Activated naive CD4-positive, alpha-beta T cell treated with Interleukin-2 at 50 U/mL for 16 hours (primary cell): ENCODE measurements around the gene CHMP2A.
"Not testable (repeated sequence)": the region's sequence is repeated elsewhere in the genome, so short reads cannot be mapped to it uniquely, and the experiment has no call there.

Experiments
- DNase-seq: peaks from one replicate; pipeline ENCODE4 v3.0.0-alpha.2; 2020

The CHMP2A gene

GRCh38 chr19:58554494-58555368 is at the start of gene CHMP2A:
TSS of gene CHMP2A (minus strand) at chr19:58555105. CDS start at chr19:58554212, 893 bp downstream.
- peak; percentile 98 for DNase-seq

GRCh38 chr19:58586133-58586765 is 31.3 kb upstream of the CHMP2A start:
- DNase-seq: no peak

DNA sequence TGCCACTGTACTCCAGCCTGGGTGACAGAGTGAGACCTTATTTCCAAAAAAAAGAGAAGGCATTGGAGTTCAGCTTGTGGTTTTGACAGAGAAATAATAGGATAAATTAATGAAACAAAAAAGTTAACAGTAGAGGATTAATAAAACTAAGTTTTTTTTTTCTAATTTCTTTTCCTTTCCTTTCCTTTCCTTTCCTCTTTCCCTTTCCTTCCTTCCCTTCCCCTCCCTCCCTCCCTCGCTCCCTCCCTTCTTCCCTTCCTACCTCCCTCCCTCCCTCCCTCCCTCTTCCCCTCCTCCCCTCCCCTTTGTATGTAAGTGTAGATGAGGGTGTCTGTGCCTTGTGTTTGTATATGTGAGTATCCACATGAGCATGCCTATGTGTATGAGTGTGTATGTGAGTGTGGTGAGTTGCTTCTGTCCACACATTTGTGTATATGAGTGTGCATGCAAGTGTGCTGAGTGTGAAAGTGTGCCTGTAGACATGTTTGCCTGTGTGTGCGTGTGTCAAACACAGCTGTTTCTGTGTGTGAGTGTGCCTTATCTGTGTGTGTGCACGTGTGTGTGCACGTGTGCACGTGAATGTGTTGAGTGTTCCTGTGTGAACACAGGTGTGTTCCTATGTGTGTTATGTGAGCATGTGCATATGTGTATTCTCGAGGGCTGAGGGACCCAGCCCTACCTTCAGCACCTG is 30.7 kb upstream of the CHMP2A start:
- DNase-seq: no peak

- DNase-seq: no peak
These were observed 29.9 kb upstream of the CHMP2A start for GRCh38 chr19:58584498-58585441.

DNA sequence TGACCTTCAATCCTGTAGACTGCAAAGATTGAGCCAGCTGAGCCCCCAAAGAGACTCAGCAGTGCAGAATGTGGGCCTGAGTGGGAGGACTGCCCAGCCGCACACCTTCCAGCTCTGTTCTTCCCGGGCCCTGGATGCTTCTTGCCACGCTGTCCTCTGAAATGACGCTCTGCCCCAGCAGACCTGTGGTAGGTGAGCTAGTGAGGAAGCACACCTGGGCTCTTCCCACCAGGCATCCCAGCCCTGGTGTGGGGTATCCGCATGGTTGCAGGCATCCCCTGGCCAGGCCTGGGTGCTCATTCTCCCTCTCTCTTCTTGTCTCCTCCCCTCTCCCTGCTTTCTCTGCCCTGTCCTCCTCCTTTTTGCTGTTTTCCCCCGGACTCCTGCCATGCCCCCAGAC is 28.1 kb upstream of the CHMP2A start:
- DNase-seq: no peak

DNA sequence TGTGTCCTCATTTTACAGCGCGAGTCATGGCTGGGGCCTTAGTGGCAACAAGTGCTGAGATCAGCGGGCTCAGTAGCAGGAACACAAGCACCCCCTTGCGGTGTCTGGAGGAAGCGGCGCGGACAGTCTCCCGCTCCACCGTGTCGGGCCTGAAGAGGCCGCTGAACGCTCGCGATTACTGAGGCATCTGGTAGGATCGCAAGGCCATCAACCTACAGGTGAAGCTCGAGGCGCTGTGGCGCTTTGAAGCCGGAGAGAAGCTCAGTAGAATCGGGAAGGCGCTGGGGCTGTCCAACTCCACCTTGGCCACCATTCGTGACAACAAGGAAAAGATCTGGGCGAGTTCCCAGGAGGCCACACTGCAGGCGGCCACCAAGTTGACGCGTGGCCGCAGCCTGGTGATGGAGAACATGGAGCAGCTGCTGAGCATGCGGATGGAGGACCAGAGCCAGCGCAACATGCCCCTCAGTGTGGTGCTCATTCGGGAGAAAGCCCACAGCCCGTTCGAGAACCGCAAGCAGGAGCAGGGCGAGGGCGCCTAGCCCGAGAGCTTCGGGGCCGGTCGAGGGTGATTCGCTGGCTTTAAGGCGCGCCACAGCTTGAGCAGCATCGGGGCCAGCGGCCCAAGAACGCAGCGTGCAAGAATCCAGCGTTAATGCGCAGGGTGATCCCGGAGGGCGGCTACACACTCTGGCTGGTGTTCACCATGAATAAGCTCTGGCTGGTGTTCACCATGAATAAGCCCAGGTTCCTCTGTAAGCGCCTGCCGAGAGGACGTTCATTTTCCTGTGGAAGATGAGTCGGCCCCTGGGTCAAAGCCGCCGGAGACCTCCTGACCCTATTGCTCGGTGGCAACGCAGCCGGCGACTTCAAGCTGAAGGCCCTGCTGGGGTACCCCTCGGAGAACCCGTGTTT is 26.6 kb upstream of the CHMP2A start:
- DNase-seq: peak; percentile 91

DNA sequence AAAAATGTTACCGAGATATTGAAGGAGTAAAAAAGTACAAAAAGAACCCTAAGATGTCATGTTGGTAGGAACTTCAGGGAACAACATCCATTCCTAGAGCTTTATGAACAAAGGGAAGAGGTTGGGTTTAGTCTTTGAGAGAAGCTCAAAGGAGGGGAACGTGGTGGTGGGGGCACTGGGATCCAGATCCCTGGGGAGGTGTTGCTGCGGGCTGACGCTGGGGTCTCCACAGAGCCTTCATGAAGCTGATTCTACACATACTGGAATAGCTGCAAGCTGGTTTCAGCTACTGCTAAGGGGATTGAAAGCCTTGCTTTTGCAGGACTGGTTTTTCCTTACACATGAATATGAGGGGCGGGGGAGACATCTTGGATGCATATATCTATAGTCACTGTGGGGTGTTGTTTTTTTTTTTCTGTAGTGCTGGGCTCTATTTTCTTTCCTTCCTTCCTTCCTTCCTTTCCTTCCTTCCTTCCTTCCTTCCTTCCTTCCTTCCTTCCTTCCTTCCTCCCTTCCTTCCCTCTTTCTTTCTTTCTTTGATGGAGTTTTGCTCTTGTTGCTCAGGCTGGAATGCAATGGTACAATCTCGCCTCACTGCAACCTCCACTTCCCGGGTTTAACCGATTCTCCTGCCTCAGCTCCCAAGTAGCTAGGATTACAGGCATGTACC is 24.7 kb upstream of the CHMP2A start:
- DNase-seq: no peak

DNA sequence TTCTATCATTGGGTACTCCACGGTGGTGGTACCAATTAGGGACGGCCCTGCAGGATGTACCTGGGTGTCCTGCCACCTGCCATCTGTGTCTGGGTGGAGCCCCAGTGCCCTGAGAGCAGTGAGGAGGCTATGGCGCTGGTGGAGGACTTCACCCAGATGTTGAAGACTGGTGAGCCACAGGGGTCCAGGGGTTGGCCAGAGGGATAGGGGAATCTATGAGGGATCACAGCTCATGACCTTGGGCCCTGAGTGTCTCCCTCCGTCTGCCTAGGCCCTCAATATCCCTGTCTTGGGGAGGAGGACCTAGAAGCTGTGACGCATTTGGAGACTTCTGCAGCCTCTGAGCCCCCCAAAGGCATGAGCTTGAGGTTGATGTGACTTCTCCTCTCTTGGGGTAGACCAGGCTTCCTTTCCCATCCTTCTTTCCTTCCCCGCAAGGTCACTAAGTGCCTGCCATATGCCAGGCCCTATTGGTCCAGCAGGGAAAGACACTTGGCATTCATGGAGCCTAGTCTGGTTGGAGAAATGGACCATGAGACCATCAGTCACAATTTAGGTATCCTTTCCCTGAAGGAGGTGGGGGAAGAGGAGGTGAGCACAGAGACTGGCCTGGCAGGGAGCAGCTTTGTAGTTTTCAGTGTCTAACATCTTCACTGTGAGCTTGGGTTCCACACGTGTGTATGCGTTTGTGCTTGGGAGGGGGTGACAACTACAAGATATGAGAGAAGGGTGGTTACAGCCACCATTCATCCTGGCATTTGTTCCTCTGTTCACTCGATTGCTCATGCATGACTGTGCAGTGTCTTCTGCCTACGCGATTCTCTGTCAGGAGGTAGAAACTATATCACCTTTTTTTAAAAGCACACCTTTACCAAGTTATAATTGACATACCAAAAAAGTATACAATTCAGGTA is 23.4 kb upstream of the CHMP2A start:
- no peak for DNase-seq

GRCh38 chr19:58577581-58577980 is 22.7 kb upstream of the CHMP2A start:
- DNase-seq: not testable (repeated sequence)

GRCh38 chr19:58575183-58576041 is 20.5 kb upstream of the CHMP2A start:
- peak; percentile 82 for DNase-seq

DNA sequence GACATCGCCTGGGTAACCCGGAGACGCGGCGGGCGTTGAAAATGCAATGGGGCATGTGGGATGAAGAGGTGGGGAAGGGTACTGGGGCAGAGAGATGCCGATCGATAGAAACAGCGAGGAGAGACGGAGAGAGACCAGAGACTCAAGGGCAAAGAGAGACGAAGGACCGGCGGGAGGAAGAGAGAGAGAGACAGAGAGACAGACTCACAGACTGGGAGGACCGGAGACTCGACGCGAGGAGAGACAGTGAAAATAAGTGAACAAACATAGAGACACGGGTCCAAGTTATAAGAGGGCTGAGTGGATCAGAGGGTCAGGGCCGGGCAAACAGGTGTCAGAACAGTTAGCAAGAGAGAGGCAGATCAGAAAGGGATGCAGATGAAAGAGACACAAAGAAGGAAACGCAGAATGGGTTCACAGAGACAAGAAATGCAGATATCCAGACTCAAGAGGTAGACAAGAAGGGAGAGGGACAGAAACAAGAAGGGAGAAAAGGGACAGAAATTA is 18.8 kb upstream of the CHMP2A start:
- DNase-seq: no peak

- peak; percentile 100 for DNase-seq
These were observed 18.1 kb upstream of the CHMP2A start, which contains the start of gene MZF1 for GRCh38 chr19:58572818-58573657. TSS of gene MZF1 (minus strand) at chr19:58573335. CDS start at chr19:58571389, 1,946 bp downstream.

DNA sequence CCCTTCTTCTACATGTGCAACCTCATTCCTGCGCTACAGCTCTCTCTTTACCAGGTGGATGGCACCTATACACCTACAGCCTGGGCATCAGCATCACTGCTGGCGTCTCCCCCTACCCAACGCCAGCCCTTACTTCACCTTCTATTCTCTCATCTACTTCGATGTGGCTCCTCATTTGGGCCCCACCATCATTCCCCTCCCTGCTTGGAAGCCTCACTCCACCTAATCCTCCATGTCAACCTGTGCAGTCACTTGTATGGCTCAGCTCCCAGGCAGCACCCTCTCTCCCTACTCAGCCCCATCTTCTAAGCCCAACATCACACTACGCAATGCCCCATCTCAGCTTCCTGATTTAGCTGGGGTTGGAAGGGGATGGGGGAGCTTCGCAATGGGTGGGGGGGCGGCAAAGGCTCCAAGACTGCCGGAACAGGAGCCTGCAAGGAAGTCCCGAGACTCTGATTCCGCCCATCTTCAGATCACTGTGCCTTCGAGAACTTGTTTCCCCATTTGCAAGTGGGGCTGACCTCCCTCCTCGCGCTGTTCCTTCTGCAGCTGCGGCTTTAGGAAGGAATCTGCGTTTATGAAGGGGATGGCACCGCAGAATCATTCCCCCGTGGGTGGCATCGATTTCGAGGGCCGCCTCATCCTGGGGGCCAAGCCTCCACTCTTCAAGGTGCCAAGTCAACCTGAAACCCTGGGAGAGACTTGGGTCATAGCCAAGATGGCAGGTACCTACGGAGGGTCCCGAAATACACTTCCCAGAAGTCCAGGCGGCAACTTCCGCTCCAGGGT is 17.3 kb upstream of the CHMP2A start:
- no peak for DNase-seq

DNA sequence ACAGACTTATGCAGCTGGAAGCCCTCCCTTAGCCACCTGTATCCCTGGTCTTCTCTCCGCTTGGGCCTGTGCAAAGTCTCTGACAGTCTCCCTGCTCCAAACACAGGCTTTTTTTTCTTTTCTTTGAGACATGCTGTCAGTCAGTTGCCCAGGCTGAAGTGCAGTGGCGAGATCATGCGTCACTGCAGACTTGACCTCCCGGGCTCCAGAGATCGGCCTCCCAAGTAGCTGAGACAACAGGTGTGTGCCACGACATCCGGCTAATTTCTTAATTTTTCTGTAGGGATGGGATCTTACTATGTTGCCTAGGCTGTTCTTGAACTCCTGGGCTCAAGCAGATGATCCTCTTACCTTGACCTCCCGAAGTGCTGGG is 16.7 kb upstream of the CHMP2A start:
- no peak for DNase-seq

DNA sequence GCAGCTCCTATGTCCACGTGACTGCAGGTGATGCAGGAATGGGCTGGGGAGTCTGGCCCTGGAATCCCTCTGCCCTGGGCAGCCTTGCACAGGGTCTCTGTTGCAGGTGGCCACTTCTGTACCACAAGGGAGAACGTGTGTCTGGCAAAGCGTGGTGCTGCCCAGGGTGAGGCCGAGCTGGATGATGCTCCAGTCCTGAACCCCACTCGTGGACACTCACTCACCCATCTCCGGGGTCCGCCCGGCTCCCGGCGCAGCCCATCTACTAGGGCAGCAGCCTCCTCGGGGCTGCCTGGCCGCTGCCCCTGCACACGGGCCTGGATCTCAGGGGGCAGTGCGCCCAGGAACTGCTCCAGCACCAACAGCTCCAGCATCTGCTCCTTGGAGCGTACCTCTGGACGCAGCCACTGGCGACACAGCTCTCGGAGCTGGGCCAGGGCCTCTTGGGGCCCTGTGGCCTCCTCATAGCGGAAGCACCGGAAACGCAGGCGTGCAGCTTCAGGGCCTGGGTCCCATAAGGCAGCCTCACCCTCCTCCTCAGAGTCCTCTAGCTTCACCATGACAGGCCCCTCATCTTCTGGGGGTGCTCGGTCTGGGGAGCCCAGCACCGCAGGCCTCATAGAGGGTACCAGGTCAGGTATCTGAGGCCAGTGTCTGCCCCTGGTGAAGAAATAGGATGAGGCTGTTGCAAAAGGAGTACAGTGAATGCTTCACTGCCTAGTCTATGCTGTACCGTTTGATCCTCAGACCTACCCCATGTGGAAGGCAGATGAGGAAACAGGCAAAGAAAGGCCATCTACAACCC is 16.1 kb upstream of the CHMP2A start:
- no peak for DNase-seq
